GM20000 (cell line): ENCODE data around the gene N4BP2.
"Not testable (repeated sequence)": the region's sequence is repeated elsewhere in the genome, so short reads cannot be mapped to it uniquely, and the experiment has no call there.

Source experiments
- DNase-seq: peaks from one replicate; pipeline ENCODE4 v3.0.0; 2012; ENCODE audit warnings: low spot score
- CTCF ChIP-seq: IDR thresholded peaks from 2 replicates; pipeline ENCODE4 v1.5.1; 2012; ENCODE audit warnings: mild to moderate bottlenecking, control low read depth; ENCODE audit errors: extremely low read depth, missing control alignments

The N4BP2 gene

GRCh38 chr4:40143926-40144508, 87.4 kb downstream of the N4BP2 start:
- DNase-seq, result no peak
- no peak for TF ChIP-seq CTCF

- TF ChIP-seq CTCF, result no peak
- no peak for DNase-seq
Measured at GRCh38 chr4:40144716-40145115, 88.1 kb downstream of the N4BP2 start.

- DNase-seq, result not testable (repeated sequence)
Measured at GRCh38 chr4:40147490-40147889, 90.8 kb downstream of the N4BP2 start.

GRCh38 chr4:40149960-40150385, 93.3 kb downstream of the N4BP2 start:
- TF ChIP-seq CTCF, result peak; percentile 81
- peak; percentile 83 for DNase-seq

- TF ChIP-seq CTCF, result no peak
- DNase-seq, result no peak
Measured at GRCh38 chr4:40150932-40151331, 94.3 kb downstream of the N4BP2 start.

- DNase-seq, result no peak
Measured at GRCh38 chr4:40152637-40153036, 96.0 kb downstream of the N4BP2 start.

GRCh38 chr4:40157436-40157835, 100.8 kb downstream of the N4BP2 start:
- TF ChIP-seq CTCF, result no peak
- no peak for DNase-seq

More at GRCh38 chr4:40152637-40153036, 96.0 kb downstream of the N4BP2 start:
- no peak for TF ChIP-seq CTCF

- no peak for TF ChIP-seq CTCF
- no peak for DNase-seq
Measured at GRCh38 chr4:40160258-40160657, 103.6 kb downstream of the N4BP2 start.
